HG03432 (cell line): ENCODE measurements around the gene LIM2.
A peak's percentile ranks its signal among the peaks of the same experiment; 100 is the strongest.

Source experiments
- ATAC-seq: cut with Tn5 transposase; IDR thresholded peaks from one replicate; pipeline ENCODE4 v1.9.1; 2021; ENCODE audit warnings: mild to moderate bottlenecking, moderate library complexity; ENCODE audit not compliant: unreplicated experiment

LIM2 gene

GRCh38 chr19:51366389-51367254 lies 21.2 kb downstream of the LIM2 start:
- peak; percentile 45 for ATAC-seq

- ATAC-seq = no peak
Measured at GRCh38 chr19:51365965-51366388, 21.8 kb downstream of the LIM2 start, which contains the start of gene ETFB. Gene ETFB, minus strand, starts transcription at chr19:51366388. Its CDS starts 62 bp downstream, at chr19:51366326.

GRCh38 chr19:51365211-51365964 lies 22.4 kb downstream of the LIM2 start:
- no peak for ATAC-seq

- ATAC-seq = no peak
Measured at GRCh38 chr19:51364200-51365106, 23.3 kb downstream of the LIM2 start.

GRCh38 chr19:51361239-51361638 lies 26.5 kb downstream of the LIM2 start:
- no peak for ATAC-seq

- ATAC-seq = no peak
Measured at GRCh38 chr19:51359294-51359693, 28.5 kb downstream of the LIM2 start.

- no peak for ATAC-seq
Measured at GRCh38 chr19:51357952-51358351, 29.8 kb downstream of the LIM2 start.

- ATAC-seq = no peak
Measured at GRCh38 chr19:51356159-51356801, 31.5 kb downstream of the LIM2 start.

GRCh38 chr19:51354742-51355148 lies 33.0 kb downstream of the LIM2 start:
- no peak for ATAC-seq

GRCh38 chr19:51354103-51354741 lies 33.6 kb downstream of the LIM2 start:
- no peak for ATAC-seq

- no peak for ATAC-seq
Measured at GRCh38 chr19:51352783-51353360, 34.9 kb downstream of the LIM2 start.

GRCh38 chr19:51351266-51351990 lies 36.3 kb downstream of the LIM2 start:
- ATAC-seq = no peak

GRCh38 chr19:51347209-51347928 lies 40.4 kb downstream of the LIM2 start:
- ATAC-seq = no peak

- no peak for ATAC-seq
Measured at GRCh38 chr19:51346742-51347141, 41.0 kb downstream of the LIM2 start.

- no peak for ATAC-seq
Measured at GRCh38 chr19:51345076-51345620, 42.6 kb downstream of the LIM2 start.

GRCh38 chr19:51342631-51343569 lies 44.9 kb downstream of the LIM2 start:
- ATAC-seq = no peak
